Femur (tissue), 1 donor: ENCODE results near the gene PIK3R6.
A peak's percentile ranks its signal among the peaks of the same experiment; 100 is the strongest.
"Not testable (repeated sequence)": the region's sequence is repeated elsewhere in the genome, so short reads cannot be mapped to it uniquely, and the experiment has no call there.

Experiments used
- DNase-seq: peaks from one replicate; pipeline ENCODE4 v3.0.0-alpha.2; 2017

Gene PIK3R6

GRCh38 chr17:8872705-8873435, 5.4 kb upstream of the PIK3R6 start:
- no peak for DNase-seq

DNA sequence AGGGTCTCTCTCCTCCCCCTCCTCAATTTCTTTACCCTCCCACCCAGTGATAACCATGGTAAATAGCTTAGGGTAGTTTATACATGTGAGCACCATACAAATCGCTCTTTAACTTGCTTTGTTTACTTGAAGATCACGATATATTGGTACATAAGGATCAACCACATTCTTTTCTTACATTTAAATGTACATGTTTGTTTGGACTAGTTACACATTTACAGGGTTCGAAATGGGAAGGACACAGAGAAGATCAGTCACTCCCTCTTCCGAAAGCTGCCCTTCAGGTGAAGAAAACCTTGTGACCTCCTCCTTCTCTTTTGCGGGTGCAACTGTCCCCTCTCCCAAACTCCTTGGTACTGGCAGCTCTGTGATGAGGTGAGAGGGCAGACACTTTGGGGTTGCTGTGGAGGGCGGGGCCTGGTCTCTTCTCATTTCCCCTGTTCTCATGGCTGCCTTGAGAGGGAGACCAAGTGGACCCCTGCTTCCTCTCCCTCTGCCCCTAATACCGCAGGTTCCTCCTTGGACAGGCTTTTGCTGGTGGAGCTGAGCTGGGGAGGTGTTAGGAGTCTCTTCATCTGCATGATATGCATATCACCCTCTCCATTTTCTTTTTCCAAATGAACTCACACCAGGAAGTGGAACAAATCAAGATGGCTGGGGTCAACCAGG, 4.7 kb upstream of the PIK3R6 start:
- no peak for DNase-seq

DNA sequence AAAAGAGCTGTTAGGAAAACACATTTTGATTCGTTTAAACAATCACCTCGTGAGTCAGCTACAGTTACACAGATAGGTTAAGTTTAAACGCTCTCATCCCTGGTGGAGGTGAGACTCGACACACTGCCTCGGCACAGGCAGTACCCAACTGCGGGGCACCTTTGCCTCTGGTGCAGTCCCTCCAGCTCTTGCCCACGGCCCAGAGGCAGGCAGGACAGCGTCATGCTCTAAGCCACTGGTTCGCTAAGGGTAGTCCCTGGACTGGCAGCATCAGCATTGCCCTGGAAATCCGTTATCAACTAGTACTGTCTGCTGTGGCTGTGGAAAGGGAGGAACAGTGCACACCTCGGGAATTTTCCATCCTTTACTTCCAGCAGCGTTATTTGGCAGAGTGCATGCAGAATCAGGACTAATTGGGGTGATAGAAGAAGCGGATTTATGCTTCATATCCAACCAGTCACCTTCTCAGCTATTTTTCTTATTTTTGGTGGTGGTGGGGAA, 3.7 kb upstream of the PIK3R6 start:
- no peak for DNase-seq

- no peak for DNase-seq
Measured at GRCh38 chr17:8870406-8871040, 3.0 kb upstream of the PIK3R6 start.

GRCh38 chr17:8869114-8869815, 1.8 kb upstream of the PIK3R6 start:
- DNase-seq: no peak

GRCh38 chr17:8868529-8868951, 1.1 kb upstream of the PIK3R6 start:
- DNase-seq: no peak

GRCh38 chr17:8868092-8868491, 618 bp upstream of the PIK3R6 start:
- DNase-seq: no peak

DNA sequence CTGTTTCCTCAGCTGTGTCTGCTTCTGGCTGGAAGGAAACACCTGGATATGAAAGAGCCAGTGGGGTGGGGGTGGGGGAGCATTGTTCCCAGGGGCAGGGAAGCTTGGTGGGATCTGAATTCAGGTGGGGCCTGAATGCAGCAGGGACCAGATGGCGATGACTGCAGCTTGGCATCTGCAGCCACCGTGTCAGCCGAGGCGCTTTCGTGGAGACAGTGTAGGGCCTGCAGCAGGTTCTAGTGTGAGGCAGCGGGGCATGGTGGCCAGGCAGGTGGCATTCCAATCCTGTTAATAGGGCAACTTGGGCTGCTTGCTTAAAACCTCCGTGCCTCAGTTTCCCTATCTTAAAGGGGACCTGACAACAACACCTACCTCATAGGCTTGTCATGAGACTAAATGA, 1.7 kb downstream of the PIK3R6 start:
- DNase-seq: no peak

DNA sequence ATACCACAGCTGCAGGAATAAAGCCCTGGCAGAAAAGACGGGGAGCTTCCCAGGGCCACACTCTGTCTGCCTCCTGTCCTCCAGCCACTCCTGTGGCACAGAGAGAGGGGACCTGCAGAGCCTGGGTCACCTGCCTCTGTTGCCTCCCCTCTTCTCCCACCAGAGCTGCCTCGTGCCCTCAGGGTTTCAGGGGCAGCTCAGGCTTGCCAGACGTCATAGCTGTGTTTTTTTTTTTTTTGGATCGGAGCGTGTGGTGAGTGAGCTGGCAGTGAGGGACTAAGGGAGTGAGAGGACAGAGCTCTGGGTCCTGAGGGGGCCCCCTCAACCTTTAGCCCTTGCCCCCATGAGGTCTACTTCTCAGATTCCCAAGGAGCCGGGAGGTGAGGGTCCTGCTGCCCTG, 2.1 kb downstream of the PIK3R6 start:
- no peak for DNase-seq

- DNase-seq: no peak
Measured at GRCh38 chr17:8862213-8863056, 5.0 kb downstream of the PIK3R6 start.

- no peak for DNase-seq
Measured at GRCh38 chr17:8861495-8862181, 5.8 kb downstream of the PIK3R6 start.

DNA sequence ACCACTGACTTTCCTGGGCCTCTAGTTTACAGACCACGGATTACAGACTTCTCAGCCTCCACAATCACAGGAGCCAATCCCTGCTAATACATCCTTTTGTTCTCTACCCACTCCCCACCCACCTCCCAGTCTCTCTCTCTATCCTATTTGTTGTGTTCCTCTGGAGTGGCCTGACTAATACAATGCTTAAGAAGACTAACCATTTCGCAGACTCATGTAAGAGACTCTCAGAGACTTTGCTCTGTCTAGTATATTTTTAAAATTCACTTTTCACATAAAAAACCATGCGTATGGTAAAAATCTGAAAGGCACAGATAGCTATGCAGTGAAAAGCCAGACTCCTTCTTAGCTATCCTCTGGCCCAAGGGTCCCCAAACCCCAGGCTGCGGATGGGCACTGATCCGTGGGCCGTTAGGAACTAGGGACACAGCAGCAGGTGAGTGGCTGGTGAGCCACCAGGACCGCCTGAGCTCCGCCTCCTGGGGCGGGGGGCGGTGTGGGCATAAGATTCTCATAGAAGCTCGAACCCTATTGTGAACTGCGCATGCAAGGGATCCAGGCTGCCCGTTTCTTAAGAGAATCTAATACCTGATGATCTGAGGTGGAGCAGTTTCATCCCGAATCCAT, 7.6 kb downstream of the PIK3R6 start:
- no peak for DNase-seq

- DNase-seq: no peak
Measured at GRCh38 chr17:8859027-8859803, 8.3 kb downstream of the PIK3R6 start.

DNA sequence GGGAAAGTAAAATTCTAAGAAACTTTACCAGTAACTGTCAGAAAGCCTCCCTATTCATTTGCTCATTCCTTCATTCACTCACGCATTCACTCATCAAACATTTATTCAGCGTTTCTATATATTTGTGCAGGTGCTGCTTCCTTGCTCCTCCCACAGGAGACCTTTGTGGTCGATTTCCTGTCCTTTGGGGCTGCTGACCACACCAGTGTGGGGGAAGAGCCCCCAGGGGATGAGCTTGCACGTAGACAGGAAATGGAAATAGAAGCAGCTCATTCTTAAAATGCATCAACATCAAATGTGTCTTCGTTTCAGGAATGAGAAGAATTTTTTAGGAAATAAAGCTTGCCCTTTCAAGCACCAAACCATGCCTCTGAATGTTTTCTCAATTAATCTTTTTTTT, 9.6 kb downstream of the PIK3R6 start:
- peak; percentile 62 for DNase-seq

GRCh38 chr17:8856869-8857575, 10.5 kb downstream of the PIK3R6 start:
- DNase-seq: no peak

DNA sequence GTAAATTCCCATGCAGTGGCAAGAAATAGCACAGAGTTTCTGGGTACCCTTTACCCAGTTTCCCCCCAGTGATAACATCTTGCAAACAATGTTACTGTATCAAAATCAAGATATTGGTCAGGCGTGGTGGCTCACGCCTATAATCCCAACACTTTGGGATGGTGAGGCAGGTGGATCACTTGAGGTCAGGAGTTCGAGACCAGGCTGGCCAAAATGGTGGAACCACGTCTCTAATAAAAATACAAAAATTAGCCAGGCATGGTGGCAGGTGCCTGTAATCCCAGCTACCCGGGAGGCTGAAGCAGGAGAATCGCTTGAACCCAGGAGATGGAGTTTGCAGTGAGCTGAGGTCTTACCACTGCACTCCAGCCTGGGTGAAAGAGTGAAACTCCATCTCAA, 11.3 kb downstream of the PIK3R6 start:
- DNase-seq: not testable (repeated sequence)

- DNase-seq: no peak
Measured at GRCh38 chr17:8855477-8856204, 11.8 kb downstream of the PIK3R6 start.

DNA sequence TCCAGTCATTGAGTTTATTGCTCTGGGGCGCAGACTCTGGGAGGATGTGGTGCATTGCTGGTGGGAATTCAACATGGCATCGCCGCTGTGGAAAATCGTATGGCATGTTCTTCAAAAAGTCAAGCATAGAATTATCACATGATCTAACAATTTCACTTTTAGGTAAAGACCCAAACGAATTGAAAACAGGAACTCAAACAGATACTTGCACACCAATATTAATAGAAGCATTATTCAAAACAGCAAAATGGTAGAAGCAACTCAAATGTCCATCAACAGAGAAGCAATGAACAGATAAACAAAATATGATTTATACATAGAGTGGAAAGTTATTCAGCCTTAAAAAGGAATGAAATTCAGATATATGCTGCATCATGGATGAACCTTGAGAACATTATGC, 15.9 kb downstream of the PIK3R6 start:
- no peak for DNase-seq
